Measurements from ENCODE around the gene DNMT1. TPM values are rescaled to one million over a fixed set of nuclear protein-coding genes. Genes with fewer than 3 reads are reported as not detected.

Gene DNMT1
- total RNA-seq, 1 donor = 56.1 TPM

DNA sequence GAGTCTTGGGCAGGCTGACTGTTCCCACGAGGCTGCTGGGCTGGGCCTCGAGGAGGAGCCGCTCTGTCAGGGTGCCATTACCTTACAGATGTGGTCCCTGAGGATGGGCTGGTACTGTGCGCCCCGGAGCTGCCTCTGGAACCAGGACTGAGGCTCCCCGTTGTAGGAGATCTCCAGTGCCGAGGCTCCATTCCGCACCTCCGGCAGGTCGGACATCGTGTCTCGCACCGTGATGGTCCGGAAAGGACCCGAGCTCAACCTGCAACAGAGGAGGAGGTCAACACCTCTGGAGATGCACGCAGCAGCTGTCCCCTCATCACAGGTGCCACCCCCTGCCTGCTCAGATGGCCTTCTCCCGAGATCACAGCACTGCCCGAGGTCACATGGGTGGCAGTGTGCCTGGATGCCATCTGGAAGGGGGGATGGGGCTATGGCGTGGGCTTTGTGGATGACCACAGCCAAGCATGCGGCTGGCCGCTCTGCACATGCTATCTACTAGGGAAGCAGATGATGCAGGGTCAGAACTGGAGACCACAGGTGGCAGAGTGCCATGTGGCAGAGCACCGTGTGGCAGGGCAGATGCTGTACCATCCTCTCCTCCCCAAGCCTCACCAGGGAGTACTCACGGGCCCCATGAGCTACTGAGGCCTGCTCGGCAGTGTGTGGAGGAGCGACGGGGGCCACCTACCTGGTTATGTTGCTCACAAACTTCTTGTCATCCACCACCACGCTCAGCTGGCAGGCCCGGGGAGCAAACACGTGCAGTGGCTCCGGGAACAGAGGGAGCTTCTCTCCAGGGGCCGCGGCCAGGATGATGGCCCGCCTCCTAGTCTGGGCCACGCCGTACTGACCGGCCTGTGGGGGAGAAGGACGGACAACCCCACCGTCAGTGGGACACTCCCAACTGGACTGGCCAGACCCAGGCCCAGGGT, 56.7 kb downstream of the DNMT1 start:
- H3K4me3 ChIP-seq (ENCODE audit: low read depth, low read length) = no peak overlapping the region
- DNase-seq (ENCODE audit: low read depth) = no peak

DNA sequence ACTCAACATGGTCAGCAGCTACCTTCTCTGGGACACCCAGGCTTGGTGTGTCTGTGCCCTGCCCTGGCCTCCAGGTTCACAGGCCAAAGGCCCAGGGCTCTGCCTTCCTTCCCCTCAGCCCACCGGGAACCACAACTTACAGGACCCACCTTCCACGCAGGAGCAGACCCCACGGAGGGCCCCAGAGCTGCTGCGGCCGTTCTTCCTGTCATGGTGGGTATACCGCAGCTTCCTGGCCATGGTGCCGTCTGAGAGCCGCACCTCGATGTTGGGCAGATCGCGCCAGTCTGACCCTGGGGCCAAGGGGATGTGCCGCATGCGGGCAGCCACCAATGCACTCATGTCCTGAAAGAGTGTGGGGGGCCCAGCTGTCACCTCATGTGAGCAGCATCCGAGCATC, 57.8 kb downstream of the DNMT1 start:
- TF ChIP-seq, protein P1, sequence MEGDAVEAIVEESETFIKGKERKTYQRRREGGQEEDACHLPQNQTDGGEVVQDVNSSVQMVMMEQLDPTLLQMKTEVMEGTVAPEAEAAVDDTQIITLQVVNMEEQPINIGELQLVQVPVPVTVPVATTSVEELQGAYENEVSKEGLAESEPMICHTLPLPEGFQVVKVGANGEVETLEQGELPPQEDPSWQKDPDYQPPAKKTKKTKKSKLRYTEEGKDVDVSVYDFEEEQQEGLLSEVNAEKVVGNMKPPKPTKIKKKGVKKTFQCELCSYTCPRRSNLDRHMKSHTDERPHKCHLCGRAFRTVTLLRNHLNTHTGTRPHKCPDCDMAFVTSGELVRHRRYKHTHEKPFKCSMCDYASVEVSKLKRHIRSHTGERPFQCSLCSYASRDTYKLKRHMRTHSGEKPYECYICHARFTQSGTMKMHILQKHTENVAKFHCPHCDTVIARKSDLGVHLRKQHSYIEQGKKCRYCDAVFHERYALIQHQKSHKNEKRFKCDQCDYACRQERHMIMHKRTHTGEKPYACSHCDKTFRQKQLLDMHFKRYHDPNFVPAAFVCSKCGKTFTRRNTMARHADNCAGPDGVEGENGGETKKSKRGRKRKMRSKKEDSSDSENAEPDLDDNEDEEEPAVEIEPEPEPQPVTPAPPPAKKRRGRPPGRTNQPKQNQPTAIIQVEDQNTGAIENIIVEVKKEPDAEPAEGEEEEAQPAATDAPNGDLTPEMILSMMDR (IDR thresholded peaks at IDR 0.05; ENCODE audit: insufficient read depth, low read depth, low read length) = no peak
- DNase-seq (ENCODE audit: low read depth) = no peak
- H3K4me3 ChIP-seq (ENCODE audit: low read depth, low read length) = no peak overlapping the region

More for the DNA sequence above, 56.7 kb downstream of the DNMT1 start:
- TF ChIP-seq, protein P1 (IDR thresholded peaks at IDR 0.05; ENCODE audit: insufficient read depth, low read depth, low read length) = no peak

DNA sequence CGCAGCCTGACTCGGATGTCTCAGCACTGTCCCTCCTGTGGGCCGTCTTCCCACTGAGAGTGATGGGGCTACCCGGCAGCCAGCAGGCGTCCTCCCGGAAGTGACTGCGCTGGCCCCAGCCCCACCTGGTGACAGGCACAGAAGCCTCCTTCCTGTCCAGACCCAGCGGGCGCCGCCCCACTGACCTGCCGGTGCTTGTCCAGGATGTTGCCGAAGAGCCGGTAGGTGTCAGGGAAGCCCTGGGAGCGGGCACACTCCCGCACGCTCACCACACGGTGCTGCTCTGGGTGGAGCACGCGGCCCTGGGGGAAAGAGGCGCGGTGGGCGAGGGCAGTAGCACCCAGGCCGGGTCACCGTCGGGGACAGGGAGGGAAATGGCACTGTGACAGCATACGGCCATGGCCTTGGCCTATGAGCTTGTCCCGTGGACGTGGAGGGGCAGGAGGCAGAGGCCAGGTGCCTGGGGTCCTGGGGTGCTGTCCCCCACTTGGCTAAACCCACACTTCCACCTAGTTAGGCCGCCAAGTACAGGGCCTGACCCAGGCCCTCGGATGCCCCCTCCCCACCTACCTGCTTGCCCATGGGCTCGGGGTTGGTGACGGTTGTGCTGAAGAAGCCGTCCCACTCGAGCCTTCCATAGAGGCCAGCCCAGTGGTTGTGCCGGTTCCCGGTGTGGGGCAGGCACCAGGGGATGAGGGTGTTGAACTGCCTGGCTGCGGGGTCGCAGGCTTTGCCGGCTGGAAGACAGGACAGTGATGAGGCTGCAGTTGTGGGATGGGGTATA, 59.0 kb downstream of the DNMT1 start:
- TF ChIP-seq, protein P1 (IDR thresholded peaks at IDR 0.05; ENCODE audit: insufficient read depth, low read depth, low read length) = no peak
- no peak for DNase-seq (ENCODE audit: low read depth)
- H3K4me3 ChIP-seq (ENCODE audit: low read depth, low read length) = no peak overlapping the region

DNA sequence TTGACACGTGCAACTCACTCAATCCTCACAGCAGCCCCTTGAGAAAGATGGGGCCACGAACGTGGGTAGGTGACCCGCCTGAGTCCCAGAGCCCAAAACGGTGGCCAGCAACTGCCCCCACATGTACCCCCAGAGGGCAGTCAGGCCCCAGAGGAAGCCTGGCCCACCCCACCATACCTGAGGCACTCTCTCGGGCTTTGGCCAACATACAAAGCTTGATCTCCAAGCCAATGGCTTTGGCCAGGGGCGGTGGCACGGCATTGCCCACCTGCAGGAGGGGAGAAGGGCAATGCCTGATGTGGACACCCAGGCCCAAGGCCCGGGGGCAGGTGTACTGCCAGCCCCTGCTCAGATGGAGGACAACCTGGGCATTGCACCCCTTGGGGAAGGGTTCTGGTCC, 60.7 kb downstream of the DNMT1 start:
- no peak overlapping the region for H3K4me3 ChIP-seq (ENCODE audit: low read depth, low read length)
- DNase-seq (ENCODE audit: low read depth) = no peak
- TF ChIP-seq, protein P1 (IDR thresholded peaks at IDR 0.05; ENCODE audit: insufficient read depth, low read depth, low read length) = no peak

DNA sequence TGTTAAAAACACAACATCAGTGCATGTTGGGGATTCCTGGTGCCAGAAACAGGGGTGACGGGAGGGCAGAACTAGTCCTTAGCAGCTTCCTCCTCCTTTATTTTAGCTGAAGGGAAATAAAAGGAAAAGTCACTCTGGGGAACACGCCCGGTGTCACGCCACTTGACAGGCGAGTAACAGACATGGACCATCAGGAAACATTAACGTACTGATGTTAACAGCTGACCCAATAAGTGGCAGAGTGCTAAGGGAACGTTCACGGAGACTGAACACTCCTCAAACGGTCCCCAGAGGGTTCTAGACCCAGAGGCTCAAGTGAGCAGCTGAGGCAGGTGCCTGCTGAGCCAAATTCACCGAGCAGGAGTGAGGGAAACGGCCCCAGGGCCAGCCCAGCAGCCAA, 61.2 kb downstream of the DNMT1 start:
- no peak overlapping the region for H3K4me3 ChIP-seq (ENCODE audit: low read depth, low read length)
- no peak for DNase-seq (ENCODE audit: low read depth)
- TF ChIP-seq, protein P1 (IDR thresholded peaks at IDR 0.05; ENCODE audit: insufficient read depth, low read depth, low read length) = no peak

DNA sequence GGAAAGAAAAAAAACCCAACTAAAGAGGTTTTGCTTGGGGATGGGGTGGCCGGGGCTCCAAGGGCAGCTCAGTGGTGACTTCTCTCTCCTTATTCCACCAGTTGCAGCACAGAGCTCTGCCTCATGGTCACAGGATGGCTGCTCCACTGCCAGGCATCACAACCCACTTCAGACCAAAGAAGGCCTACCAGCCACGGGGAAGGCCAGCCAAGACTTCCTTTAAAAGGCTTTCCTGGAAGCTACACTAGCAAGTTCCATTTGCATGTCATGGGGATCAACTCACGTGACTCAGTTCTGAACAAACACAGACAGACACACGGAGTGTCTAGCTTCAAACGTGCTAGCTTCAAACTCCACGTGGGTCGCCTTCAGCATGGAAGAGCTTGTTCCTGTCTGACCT, 61.8 kb downstream of the DNMT1 start:
- TF ChIP-seq, protein P1 (IDR thresholded peaks at IDR 0.05; ENCODE audit: insufficient read depth, low read depth, low read length) = no peak
- H3K4me3 ChIP-seq (ENCODE audit: low read depth, low read length) = no peak overlapping the region
- no peak for DNase-seq (ENCODE audit: low read depth)
